ENCODE measurements around the gene MDFIC.

DNA sequence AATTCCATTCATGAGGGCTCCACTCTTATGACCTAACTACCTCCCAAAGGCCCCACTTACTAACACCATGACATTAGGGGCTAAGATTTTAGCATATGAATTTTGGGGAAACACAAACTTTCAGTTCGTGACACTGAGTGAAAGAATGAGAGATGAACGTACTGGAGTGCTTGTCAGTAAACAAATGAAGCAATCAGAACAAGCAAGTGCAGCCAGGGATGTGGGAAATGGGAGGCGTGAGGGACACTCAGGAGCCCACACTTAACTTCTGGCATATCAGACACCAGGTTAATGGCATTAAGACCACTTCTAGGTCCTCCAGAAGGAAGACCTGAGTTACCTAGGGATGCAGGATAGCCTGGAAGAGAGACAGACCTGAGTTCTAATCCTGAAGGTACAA lies 2.3 kb upstream of the MDFIC start:
- TF ChIP-seq, protein P1, sequence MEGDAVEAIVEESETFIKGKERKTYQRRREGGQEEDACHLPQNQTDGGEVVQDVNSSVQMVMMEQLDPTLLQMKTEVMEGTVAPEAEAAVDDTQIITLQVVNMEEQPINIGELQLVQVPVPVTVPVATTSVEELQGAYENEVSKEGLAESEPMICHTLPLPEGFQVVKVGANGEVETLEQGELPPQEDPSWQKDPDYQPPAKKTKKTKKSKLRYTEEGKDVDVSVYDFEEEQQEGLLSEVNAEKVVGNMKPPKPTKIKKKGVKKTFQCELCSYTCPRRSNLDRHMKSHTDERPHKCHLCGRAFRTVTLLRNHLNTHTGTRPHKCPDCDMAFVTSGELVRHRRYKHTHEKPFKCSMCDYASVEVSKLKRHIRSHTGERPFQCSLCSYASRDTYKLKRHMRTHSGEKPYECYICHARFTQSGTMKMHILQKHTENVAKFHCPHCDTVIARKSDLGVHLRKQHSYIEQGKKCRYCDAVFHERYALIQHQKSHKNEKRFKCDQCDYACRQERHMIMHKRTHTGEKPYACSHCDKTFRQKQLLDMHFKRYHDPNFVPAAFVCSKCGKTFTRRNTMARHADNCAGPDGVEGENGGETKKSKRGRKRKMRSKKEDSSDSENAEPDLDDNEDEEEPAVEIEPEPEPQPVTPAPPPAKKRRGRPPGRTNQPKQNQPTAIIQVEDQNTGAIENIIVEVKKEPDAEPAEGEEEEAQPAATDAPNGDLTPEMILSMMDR (IDR thresholded peaks at IDR 0.05), result no peak
- no peak for TF ChIP-seq POLR2A (IDR thresholded peaks at IDR 0.05)

All from thyroid gland (tissue), 4 donors.